Measurements from ENCODE around the gene PKHD1. TPM values are rescaled to one million over a fixed set of nuclear protein-coding genes. Genes with fewer than 3 reads are reported as not detected.

Gene PKHD1
- total RNA-seq, 1 experiment from 2014 or later = 0.09 TPM

GRCh38 chr6:51891784-51892183 lies 195.6 kb downstream of the PKHD1 start:
- H4K91ac ChIP-seq (ENCODE audit: insufficient read length, low read depth, low read length) = no peak overlapping the region

More at GRCh38 chr6:51891784-51892183, 195.6 kb downstream of the PKHD1 start:
- no peak overlapping the region for H2BK20ac ChIP-seq (ENCODE audit: low read depth, low read length, poor library complexity, severe bottlenecking)
- no CpG with 5 or more reads among the region's 4 CpGs for WGBS (ENCODE audit: extremely low coverage, insufficient read length, low lambda C conversion rate)
- H3K4me2 ChIP-seq (ENCODE audit: insufficient read depth, insufficient read length, low read length) = no peak overlapping the region
- no peak overlapping the region for H3K9ac ChIP-seq (ENCODE audit: extremely low read depth, insufficient read length, low read length)
- no peak overlapping the region for H4K8ac ChIP-seq (replicated peaks; ENCODE audit: insufficient read length, low read depth, low read length)
- no peak for TF ChIP-seq CTCF (conservative IDR thresholded peaks at IDR 0.05)
- no peak overlapping the region for H2BK5ac ChIP-seq (ENCODE audit: insufficient read length, low read length)
- no peaks in the 10 kb centered on the region for H3K9me3 ChIP-seq (ENCODE audit: control insufficient read depth, low read depth, low read length)
- H3K27ac ChIP-seq (ENCODE audit: insufficient read length, low read depth, low read length) = no peak overlapping the region
- no peak overlapping the region for H4K5ac ChIP-seq (ENCODE audit: insufficient read length, low read depth, low read length)
- H3K79me1 ChIP-seq (ENCODE audit: insufficient read depth, low read depth, low read length, poor library complexity, severe bottlenecking) = no peaks in the 10 kb centered on the region
- H3K18ac ChIP-seq (ENCODE audit: insufficient read length, low read depth, low read length) = no peak overlapping the region
- no peak overlapping the region for H3K14ac ChIP-seq (ENCODE audit: insufficient read depth, low read length)
- H3K56ac ChIP-seq (ENCODE audit: insufficient read length, low read depth, low read length) = no peak overlapping the region
- Mint-ChIP-seq H3K4me1 (no peaks in the 10 kb centered on the region), H3K27ac (no peak overlapping the region; a peak in 1 of 7 replicates), H3K27me3 (ENCODE audit: low read depth) (no peaks in the 10 kb centered on the region; the same call in 1 of the 2 replicates), H3K36me3 (ENCODE audit: insufficient read depth in 1 of 3, low read depth in 3 of 3) (no peaks in the 10 kb centered on the region; a peak in 1 of 7 replicates), H3K4me3 (no peak overlapping the region), H3K9me3 (no peaks in the 10 kb centered on the region)
- no peaks in the 10 kb centered on the region for H4K20me1 ChIP-seq (ENCODE audit: control insufficient read depth, insufficient read depth, insufficient read length)
- no peaks in the 10 kb centered on the region for H3K4me1 ChIP-seq (ENCODE audit: insufficient read depth, low read length)
- no peak overlapping the region for H3K23ac ChIP-seq (ENCODE audit: insufficient read length, low read depth, low read length)
- no peak overlapping the region for H3K4ac ChIP-seq (ENCODE audit: low read depth, low read length)
- no peak overlapping the region for H3T11ph ChIP-seq (ENCODE audit: low read length)
- no peak overlapping the region for H2BK120ac ChIP-seq (ENCODE audit: low read depth, low read length, poor library complexity, severe bottlenecking)
- no peaks in the 10 kb centered on the region for H3K79me2 ChIP-seq (ENCODE audit: insufficient read depth, low read length)
- H2AFZ ChIP-seq (ENCODE audit: low read length) = no peak overlapping the region
- H3K23me2 ChIP-seq (ENCODE audit: insufficient read length, low read depth, low read length, poor library complexity, severe bottlenecking) = no peaks in the 10 kb centered on the region
- no peak for DNase-seq
- no peaks in the 10 kb centered on the region for H3K27me3 ChIP-seq (ENCODE audit: insufficient read depth, low read length)
- H2AK5ac ChIP-seq (ENCODE audit: insufficient read length, low read length) = no peak overlapping the region
- no peak overlapping the region for H2BK15ac ChIP-seq (ENCODE audit: low read depth, low read length)
- no peak overlapping the region for H2BK12ac ChIP-seq (ENCODE audit: insufficient read length, low read depth, low read length)
